HG03097 (cell line): ENCODE data around the gene SULT1C4.
"Not testable (repeated sequence)": the region's sequence is repeated elsewhere in the genome, so short reads cannot be mapped to it uniquely, and the experiment has no call there.

ENCODE experiments used
- ATAC-seq: cut with Tn5 transposase; IDR thresholded peaks from one replicate; pipeline ENCODE4 v1.9.1; 2021; ENCODE audit not compliant: unreplicated experiment, low FRiP score

The SULT1C4 gene

GRCh38 chr2:108409768-108410167 is 32.0 kb downstream of the SULT1C4 start:
- ATAC-seq, result no peak

- ATAC-seq, result no peak
Observed at GRCh38 chr2:108412995-108413710, 35.4 kb downstream of the SULT1C4 start.

- no peak for ATAC-seq
Observed at GRCh38 chr2:108413711-108414095, 35.9 kb downstream of the SULT1C4 start.

- no peak for ATAC-seq
Observed at GRCh38 chr2:108414256-108414876, 36.6 kb downstream of the SULT1C4 start.

GRCh38 chr2:108414945-108415344 is 37.2 kb downstream of the SULT1C4 start:
- ATAC-seq, result no peak

- ATAC-seq, result no peak
Observed at GRCh38 chr2:108417254-108417653, 39.5 kb downstream of the SULT1C4 start.

GRCh38 chr2:108418416-108418815 is 40.7 kb downstream of the SULT1C4 start:
- ATAC-seq, result no peak

GRCh38 chr2:108423067-108423466 is 45.3 kb downstream of the SULT1C4 start:
- ATAC-seq, result no peak

- no peak for ATAC-seq
Observed at GRCh38 chr2:108423502-108424251, 45.9 kb downstream of the SULT1C4 start.

GRCh38 chr2:108428286-108429009 is 50.7 kb downstream of the SULT1C4 start:
- no peak for ATAC-seq

- not testable (repeated sequence) for ATAC-seq
Observed at GRCh38 chr2:108435578-108435977, 57.8 kb downstream of the SULT1C4 start.

- no peak for ATAC-seq
Observed at GRCh38 chr2:108436976-108437375, 59.2 kb downstream of the SULT1C4 start.
